GM12872 (cell line): ENCODE results near the gene CD53.

Experiments
- TF ChIP-seq, protein P1 (sequence below): IDR thresholded peaks from 3 replicates; pipeline ENCODE4 v1.5.1; 2011; ENCODE audit warnings: low read depth, mild to moderate bottlenecking, low read length, moderate library complexity; ENCODE audit not compliant: insufficient read depth

Gene CD53

DNA sequence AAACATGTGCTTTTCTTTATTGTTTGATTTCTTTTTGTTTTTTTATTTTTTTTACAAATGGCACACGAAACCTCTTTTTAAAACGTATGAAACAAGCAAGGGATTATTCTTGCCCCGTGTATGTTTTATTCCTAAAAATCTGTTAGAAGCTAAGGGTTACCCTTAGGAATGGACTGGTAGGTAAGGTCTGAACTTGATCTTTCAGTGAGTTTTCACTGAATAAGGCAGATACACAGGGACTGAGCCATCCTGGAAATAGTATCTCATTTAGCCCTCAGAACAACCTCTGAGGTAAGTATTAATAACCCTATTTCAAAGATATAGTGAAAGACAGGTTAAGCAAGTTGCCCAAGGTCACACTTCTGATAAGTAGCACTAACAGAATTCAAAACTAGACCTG, 6.0 kb downstream of the CD53 start:
- TF ChIP-seq, protein P1, sequence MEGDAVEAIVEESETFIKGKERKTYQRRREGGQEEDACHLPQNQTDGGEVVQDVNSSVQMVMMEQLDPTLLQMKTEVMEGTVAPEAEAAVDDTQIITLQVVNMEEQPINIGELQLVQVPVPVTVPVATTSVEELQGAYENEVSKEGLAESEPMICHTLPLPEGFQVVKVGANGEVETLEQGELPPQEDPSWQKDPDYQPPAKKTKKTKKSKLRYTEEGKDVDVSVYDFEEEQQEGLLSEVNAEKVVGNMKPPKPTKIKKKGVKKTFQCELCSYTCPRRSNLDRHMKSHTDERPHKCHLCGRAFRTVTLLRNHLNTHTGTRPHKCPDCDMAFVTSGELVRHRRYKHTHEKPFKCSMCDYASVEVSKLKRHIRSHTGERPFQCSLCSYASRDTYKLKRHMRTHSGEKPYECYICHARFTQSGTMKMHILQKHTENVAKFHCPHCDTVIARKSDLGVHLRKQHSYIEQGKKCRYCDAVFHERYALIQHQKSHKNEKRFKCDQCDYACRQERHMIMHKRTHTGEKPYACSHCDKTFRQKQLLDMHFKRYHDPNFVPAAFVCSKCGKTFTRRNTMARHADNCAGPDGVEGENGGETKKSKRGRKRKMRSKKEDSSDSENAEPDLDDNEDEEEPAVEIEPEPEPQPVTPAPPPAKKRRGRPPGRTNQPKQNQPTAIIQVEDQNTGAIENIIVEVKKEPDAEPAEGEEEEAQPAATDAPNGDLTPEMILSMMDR = no peak

DNA sequence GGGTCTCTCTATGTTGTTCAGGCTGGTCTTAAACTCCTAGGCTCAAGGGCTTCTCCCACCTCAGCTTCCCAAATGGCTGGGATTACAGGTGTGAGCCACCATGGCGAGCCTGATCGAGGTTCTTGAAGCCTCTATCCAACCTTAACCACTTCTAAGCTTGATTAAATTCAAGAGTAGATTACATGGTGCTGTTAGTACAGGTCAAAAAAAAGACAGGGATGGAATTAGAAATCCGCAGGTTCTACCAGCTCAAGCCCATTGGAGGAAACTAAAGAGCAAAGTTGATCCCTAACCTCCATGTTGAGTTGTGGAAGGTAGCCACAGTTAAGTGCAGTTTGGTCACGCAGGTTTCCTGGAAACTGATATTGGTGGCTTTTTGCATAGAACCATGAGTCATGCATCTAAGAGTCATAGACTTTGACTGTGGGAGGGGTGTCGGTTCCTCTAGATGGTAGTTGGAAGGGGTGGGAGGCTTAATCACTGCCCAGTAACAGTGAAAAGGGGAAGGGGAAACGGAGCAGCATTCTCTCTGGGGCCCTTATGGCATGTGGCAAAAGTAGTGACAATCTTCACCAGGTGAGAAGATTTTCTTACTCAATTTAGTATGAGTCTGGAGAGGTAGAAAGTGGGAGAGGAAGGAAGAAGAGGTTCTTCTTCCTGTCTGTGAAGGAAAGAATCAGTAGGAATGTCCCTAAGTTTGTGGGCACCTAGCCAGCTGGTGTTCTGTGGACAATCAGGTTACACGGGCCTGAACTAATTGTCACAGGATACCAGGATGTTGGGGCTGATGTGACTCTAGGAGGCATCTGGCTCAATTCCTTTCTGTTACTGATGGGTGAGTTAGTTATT, 7.0 kb downstream of the CD53 start:
- TF ChIP-seq, protein P1 = no peak

DNA sequence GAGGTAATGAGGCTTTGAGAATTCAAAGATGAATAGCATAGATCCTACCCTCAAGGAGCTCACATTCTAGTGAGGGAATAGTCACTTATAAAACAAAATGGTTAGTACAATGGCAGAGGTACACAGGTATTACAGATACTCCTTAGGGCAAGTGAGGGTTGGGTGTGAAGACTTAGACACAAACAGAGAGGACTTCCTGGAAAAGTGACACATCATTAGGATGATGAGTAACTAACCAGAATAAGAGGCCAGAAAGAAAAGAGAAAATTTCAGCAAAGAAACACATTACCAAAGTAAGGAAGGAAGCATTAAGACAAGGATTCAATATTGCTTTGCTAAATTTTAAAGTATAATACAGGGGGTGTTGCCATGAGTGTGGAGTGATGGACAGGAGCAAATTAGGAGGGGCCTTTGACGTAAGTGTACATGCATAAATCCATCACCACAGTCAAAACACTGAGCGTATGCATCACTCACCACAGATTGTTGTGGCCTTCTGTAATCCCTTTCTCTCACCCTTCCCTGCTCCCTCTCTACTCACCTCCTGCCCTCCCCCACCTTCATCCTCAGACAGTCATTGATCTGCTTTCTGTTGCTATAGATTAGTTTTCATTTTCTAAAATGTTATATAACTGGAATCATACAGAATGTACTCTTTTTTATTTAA, 7.9 kb downstream of the CD53 start:
- TF ChIP-seq, protein P1 = no peak

DNA sequence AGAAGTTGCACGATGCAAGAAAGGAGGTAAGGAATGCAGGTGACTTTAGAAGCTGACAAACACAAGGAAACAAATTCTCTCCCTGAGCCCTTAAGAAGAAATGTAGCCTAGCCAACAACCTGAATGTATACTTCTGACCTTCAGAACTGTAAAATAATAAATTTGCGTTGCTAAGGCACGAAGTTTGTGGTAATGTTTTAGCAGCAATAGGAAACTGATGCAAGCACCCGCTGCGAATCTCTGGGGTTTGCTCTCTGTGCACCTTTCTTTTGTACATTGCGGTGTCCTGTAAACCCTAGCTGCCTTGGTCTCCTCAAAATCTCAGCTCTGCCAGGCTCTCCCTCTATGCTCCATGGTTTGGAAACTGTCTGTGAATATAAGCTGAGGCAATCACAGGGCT, 15.1 kb downstream of the CD53 start:
- TF ChIP-seq, protein P1 = no peak

DNA sequence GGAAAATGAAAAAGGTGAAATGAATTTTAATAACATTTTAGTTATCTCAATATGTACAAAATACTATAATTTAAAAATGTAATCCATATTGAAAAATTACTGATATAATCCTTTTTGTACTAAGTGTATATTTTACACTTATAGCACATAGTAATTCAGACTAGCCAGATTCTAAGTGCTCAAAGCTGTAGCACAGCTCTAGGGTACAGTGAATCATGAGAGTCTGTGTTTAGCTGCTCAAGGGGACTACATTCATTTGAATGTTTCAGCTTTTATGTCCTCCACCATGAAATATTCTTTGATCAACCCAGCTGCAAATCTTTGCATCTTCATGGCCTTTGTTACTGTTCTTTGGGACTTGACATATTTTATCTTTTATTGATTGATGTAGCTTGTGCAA, 15.7 kb downstream of the CD53 start:
- TF ChIP-seq, protein P1 = no peak

DNA sequence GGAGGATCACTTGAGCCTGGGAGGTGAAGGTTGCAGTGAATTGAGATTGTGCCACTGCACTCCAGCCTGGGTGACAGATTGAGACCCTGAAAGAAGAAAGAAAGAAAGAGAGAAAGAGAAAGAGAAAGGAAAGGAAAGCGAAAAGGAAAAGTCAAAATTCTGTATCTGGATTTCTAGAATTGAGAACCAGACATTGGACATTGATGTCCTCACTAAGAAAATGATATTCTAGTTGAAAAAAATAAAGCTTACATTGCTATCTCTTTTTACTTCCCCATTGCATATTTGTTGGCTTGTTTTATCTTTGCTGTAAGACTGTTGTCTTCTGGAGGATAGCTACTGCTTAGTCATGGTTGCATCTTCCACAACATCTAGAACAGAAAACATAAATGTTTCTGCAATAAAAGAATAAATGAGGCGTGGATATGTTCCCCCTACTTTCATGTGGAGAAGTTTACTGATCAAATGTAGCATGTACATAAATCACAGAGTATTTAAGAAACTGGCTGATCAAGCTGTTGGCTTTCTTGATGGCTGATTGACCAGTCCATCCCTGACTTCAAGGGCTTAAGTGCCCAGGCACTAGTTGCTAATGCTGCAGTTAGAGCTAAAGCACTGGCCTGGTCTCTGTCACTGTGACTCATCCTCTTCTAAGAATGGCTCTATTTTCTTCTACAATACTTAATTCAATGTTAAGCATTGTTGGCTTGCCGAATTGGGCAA, 17.7 kb downstream of the CD53 start:
- TF ChIP-seq, protein P1 = no peak

DNA sequence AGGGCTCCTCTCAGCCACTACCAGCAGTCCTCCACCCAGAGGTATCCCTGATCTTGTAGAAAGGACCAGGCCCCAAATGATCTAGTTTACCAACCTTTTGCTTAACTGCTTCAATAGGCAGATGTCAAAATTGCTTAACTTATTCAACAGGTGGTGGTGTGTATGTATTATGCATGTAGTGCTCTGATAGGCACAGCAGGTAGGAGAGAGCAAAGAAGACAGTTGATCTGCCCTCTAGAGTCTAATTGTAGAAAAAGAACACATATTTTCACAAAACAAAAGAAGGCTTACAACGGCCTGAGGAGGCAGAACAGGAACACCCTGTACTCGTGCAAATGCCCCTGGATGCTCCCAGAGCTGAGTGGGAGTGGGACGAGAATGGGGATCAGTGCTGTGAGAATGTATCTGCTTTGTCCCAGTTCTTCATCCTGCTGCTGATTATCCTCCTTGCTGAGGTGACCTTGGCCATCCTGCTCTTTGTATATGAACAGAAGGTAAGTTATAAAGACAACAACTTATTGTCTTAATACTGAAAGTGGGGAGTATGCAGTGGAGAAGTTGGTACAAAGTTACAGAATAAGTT, 21.1 kb downstream of the CD53 start:
- TF ChIP-seq, protein P1 = 0 out of 3 replicates have a peak, but pooled peaks have one; percentile 9
